ENCODE results near the gene SUPT20HL2.

Gene SUPT20HL2

GRCh38 chrX:24306440-24306839, 7.4 kb downstream of the SUPT20HL2 start:
- CTCF ChIA-PET, result no interaction called here
- POLR2A ChIA-PET (ENCODE audit: low non-redundant PET), result no interaction called here
- TF ChIP-seq CTCF (conservative IDR thresholded peaks at IDR 0.05; ENCODE audit: low read depth), result no peak
- no peak overlapping the region for H3K27ac ChIP-seq
- DNase-seq (ENCODE audit: low spot score), result no peak

- CTCF ChIA-PET, result no interaction called here
- POLR2A ChIA-PET (ENCODE audit: low non-redundant PET), result no interaction called here
- TF ChIP-seq CTCF (conservative IDR thresholded peaks at IDR 0.05; ENCODE audit: low read depth), result no peak
- H3K27ac ChIP-seq, result no peak overlapping the region
- no peak for DNase-seq (ENCODE audit: low spot score)
Observed at GRCh38 chrX:24305905-24306304, 8.0 kb downstream of the SUPT20HL2 start.

GRCh38 chrX:24301806-24302205, 12.1 kb downstream of the SUPT20HL2 start:
- H3K27ac ChIP-seq, result no peak overlapping the region
- TF ChIP-seq CTCF (conservative IDR thresholded peaks at IDR 0.05; ENCODE audit: low read depth), result no peak
- ChIA-PET POLR2A (ENCODE audit: low non-redundant PET) (no interaction called here), CTCF (no interaction called here)
- no peak for DNase-seq (ENCODE audit: low spot score)

GRCh38 chrX:24301060-24301459, 12.8 kb downstream of the SUPT20HL2 start:
- no peak overlapping the region for H3K27ac ChIP-seq
- DNase-seq (ENCODE audit: low spot score), result no peak
- no peak for TF ChIP-seq CTCF (conservative IDR thresholded peaks at IDR 0.05; ENCODE audit: low read depth)
- ChIA-PET POLR2A (ENCODE audit: low non-redundant PET) (no interaction called here), CTCF (no interaction called here)

DNA sequence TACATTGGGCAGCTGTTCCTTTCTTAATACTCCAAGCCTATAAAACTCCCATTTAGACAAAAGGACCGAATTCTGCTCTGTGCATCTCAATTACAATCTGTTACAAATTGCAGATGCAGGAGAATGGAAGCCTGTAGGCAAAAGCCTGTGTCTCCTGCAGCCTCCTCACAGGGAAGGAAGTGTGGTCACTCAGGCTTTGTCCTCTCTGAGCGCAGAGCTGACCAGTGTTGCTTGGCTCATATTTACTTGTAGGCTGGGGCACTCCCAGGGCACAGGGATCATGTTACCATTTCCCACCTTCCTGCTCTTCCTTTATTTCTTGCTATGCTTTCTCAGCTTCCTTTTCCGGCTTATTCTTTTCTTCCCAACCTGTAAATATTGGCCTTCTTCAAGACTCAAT, 15.7 kb downstream of the SUPT20HL2 start:
- ChIA-PET CTCF (no interaction called here), POLR2A (ENCODE audit: low non-redundant PET) (no interaction called here)
- no peak overlapping the region for H3K27ac ChIP-seq
- no peak for DNase-seq (ENCODE audit: low spot score)
- no peak for TF ChIP-seq CTCF (conservative IDR thresholded peaks at IDR 0.05; ENCODE audit: low read depth)

- CTCF ChIA-PET, result no interaction called here
- no peak for TF ChIP-seq CTCF (conservative IDR thresholded peaks at IDR 0.05; ENCODE audit: low read depth)
- POLR2A ChIA-PET (ENCODE audit: low non-redundant PET), result no interaction called here
- DNase-seq (ENCODE audit: low spot score), result no peak
- H3K27ac ChIP-seq, result no peak overlapping the region
Observed at GRCh38 chrX:24294619-24295018, 19.2 kb downstream of the SUPT20HL2 start.

DNA sequence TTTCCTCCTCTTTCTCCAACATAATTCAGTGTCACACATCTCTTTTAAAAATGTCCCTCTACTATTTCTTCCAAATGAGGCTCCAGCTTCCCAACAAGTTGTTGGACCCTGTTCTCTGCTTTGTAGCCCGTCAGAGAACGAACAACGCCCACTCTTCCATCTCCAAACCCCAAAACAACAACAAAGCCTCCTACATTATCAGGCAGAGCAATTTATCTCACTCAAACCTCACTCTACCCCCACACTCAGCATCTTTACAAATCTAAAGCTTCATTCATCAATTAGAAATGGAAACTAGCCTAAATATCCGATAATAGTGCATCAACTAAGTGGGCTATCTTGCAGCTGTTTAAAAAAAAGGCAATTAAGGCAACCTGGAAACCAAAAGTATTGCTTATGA, 20.5 kb downstream of the SUPT20HL2 start:
- no peak overlapping the region for H3K27ac ChIP-seq
- ChIA-PET CTCF (no interaction called here), POLR2A (ENCODE audit: low non-redundant PET) (no interaction called here)
- no peak for TF ChIP-seq CTCF (conservative IDR thresholded peaks at IDR 0.05; ENCODE audit: low read depth)
- DNase-seq (ENCODE audit: low spot score), result no peak
